Measurements from ENCODE around the gene WNK2.

WNK2 gene

GRCh38 chr9:93200449-93200742 is 16.5 kb downstream of the WNK2 start:
- no peak for DNase-seq (ENCODE audit: low read depth in 2 of 2)

- DNase-seq (ENCODE audit: low read depth in 2 of 2), result no peak
Measured at GRCh38 chr9:93200989-93201334, 17.0 kb downstream of the WNK2 start.

DNA sequence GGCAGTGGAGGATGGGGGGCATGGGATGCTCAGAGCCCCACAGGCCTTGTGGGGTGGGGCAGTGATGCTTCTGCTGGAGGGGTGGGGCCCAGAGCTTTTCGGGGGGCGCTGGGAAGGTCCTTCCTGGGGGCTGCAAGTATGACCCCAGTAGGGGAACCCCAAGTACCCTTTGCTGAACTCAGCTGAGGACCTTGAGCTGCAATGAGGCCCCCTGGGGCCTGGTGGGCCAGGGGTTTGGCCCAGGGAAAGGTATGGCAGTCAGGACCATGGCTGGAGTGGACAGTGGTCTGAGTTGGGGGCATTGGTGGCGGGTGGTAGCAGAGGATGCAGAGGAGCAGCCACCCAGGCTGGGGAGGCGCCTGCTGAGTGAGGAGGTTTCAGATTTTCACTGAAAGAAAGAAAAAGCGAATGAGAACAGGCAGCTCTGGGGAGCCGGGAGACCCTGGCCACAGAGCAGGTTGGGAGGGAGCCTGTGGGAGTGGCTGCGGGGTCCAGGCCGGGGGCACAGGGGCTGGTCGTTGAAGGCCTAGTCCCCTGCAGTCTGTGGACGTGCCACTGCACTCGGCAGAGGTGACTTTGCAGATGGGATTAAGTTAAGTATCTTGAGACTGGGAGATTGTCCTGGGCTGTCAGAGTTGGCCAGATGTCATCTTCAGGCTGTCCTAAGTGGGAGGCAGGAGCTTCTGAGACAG is 19.2 kb downstream of the WNK2 start:
- DNase-seq (ENCODE audit: low read depth in 2 of 2), result no peak

- no peak for DNase-seq (ENCODE audit: low read depth in 2 of 2)
Measured at GRCh38 chr9:93203718-93204469, 20.0 kb downstream of the WNK2 start.

DNA sequence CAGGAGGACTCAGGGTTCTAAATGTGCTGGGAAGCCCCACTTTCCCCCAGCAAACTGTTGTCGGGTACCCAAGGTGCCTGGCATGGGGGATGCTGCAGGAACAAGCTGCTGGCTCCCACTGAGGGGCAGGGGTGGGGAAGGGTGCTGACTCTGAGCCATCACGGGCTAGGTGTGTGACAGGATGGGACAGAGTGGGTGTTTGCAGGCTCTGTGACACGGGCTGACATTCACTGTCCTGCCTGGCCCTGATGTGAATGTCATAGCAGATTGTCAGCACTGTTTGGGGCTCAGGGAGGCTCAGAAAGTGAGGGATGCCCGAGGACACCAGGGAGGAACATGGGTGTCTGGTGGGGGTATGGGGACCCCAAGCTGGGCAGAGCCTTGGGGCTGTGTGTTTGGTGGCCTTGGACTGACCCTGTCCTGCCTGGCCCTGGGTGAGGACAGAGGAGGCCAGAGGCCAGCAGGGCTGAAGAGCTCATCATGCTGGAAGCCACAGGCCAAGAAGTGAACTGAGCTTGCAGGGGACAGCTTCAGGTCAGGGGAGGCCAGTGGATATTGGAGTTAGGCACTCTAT is 20.6 kb downstream of the WNK2 start:
- no peak for DNase-seq (ENCODE audit: low read depth in 2 of 2)

- DNase-seq (ENCODE audit: low read depth in 2 of 2), result no peak
Measured at GRCh38 chr9:93205045-93205768, 21.3 kb downstream of the WNK2 start.

DNA sequence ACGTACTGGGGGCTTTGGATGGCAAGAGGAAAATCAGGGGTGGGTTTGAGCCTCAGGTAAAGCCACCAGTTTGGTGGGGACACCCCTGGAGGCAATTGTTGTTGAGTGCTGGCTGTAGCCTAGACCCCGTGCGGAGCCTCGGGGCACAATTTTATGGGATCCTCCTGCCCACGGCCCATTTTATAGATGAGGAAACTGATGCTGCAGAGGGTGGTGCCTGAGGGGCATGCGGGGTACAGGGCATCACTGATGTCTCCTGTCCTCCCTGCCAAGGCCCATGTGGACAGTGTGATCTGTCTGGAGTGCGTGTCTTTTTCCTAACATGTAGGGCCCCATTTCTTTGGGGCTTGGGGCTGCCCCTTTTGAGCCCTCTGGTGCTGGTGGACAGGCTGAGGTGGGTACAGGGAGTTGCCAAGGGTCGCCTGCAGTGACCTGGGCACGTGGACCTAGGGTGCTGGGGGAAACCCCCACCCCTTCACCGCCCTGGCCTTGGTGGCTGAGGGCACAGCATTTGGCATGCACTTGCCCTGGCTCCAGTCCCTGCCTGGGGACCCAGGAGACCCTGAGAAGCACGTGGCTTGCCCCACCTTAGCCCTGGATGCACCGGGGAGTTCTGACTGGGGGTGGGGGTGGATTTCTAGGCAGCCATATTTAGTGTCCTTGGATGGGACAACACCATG is 22.1 kb downstream of the WNK2 start:
- DNase-seq (ENCODE audit: low read depth in 2 of 2), result no peak

DNA sequence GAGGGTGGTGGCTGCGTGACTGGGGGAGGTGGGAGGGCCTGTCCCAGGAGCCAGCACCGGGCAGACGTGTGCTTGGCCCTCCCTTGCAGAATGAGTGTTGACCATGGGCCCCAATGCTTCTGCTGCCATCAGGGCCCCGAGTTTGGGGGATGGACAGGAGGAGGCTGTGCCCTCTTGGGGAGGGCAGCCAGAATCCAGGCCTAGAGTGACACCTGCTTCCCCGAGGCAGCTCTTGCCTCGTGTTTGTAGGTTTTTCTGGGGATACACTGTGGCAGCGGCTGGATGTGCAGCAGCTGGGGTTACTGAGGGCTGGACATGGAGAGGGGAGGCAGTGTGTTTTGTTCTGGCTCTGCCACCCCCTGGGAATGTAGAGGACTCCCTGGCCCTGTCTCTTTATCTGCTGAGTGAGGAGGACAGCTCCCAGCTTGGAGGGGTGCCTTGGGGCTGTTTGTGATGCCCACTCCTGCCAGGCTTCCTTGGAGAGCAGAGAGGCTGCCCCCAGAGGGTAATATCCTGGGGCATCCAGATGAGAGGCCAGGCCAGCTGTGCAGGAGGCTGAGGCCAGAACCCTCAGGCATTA is 22.7 kb downstream of the WNK2 start:
- no peak for DNase-seq (ENCODE audit: low read depth in 2 of 2)

GRCh38 chr9:93207326-93207814 is 23.4 kb downstream of the WNK2 start:
- DNase-seq (ENCODE audit: low read depth in 2 of 2), result no peak

DNA sequence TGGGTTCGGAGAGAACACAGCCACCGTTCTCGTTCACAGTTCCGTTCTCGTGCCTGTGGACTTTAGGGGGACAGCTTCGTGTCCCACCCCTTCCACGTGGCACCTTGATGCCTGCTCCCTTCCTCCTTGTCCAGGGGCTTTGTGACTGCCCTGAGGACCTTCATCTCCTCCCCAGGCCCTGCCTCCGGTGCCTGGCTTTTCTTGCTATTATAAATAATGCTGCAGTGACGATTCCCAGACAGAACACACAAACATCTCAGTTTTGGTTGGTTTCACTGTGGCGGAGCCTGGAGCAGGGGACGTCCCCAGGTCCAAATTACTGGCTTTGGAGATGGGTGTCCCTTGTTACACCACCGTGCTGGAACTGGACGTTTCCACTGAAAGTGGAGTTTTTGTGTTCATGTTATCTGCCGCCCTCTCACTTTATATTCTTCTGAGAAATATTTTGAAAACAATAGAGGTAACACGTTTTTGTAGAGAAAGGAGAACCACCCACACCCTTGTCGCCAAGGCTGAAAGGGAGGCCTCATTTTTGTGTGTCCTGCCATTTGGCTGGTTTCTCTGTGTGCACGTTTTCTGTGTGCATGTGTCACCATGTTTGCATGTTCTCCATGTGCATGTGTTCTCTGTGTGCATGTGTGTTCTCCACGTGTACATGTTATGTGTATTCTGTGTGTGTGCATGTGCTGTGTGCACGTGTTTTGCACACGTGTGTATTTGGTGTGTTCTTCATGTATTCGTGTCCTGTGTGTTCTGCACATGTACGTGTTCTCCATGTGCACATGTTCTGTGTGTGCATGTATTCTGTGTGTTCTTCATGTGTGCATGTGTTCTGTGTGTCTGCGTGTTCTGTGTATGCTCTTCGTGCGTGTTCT is 24.2 kb downstream of the WNK2 start:
- no peak for DNase-seq (ENCODE audit: low read depth in 2 of 2)

DNA sequence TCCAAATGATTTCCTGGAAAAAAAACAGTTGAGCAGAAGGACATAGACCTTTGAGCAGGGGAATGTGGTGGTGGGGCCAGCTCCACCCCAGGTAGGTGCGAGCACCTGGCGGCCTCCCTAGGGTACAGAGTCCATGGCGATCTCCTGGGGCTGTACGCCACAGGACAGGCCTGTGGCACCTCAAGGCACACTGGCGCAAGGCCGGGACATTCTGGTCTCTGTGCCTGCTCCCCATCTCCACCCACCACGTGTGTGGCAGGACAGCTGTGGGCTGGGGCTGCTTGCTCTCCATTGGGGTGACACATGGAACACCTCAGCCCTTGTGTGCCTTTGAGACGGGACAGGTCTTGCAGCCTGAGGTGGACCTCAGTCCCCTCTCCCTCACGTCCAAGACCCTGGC is 25.2 kb downstream of the WNK2 start:
- DNase-seq (ENCODE audit: low read depth in 2 of 2), result no peak

DNA sequence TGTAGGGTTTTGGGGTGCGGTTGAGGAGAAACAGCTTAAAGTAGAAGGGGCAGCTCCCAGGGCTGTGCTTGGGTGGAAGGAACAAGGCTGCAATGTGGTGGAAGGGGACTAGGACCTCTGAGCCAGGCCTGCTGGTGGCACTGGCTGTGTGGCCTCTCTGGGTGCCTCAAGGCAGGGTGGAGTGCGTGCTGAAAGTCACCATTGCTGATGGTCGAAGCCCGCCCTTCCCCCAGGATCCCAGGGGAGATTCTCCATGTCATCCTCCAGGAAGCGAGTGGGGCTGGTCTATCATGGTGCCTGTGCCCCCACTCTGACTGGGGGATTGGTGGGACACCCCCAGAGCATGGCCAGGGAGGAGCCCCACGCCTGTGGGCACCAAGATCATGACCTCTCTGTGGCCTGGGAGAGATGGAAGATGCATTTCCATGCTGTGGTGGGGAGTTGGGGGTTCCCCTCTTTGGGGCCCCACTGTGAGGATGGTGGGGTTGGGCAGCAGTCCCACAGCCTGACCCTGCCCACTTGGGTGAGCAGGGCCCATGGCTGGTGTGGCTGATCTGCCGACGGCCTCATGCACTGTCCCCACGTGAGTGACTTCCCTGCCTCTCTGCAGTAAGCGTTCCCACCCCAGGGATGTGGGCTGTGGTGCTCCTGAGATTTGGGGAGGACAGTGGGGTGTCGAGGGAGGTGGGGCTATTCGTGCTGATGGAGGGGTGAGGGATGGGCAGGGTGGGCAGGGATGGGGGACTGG is 25.8 kb downstream of the WNK2 start:
- DNase-seq (ENCODE audit: low read depth in 2 of 2), result no peak

- no peak for DNase-seq (ENCODE audit: low read depth in 2 of 2)
Measured at GRCh38 chr9:93210324-93210973, 26.5 kb downstream of the WNK2 start.

DNA sequence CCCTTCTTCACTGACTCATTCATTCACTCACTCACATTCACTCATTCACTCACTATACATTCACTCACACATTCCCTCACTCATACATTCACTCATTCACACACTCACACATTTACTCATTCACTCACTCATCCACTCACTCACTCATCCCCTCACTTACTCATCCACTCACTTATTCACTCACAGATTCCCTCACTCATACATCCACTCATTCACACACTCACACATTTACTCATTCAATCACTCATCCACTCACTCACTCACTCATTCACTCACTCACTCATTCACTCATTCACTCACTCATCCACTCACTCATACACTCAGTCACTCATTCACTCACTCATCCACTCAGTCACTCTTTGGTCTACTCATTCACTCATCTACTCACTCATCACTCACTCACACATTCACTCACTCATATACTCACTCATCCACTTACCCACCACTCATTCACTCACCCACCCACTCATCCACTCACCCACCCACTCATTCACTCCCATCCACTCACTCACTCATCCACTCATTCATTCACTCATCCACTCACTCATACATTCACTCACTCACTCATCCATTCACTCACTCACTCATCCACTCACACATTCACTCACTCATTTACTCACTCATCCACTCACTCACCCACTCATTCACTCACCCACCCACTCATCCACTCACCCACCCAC is 27.2 kb downstream of the WNK2 start:
- DNase-seq (ENCODE audit: low read depth in 2 of 2), result no peak

GRCh38 chr9:93211654-93212001 is 27.7 kb downstream of the WNK2 start:
- no peak for DNase-seq (ENCODE audit: low read depth in 2 of 2)

GRCh38 chr9:93212409-93212808 is 28.5 kb downstream of the WNK2 start:
- DNase-seq (ENCODE audit: low read depth in 2 of 2), result no peak

DNA sequence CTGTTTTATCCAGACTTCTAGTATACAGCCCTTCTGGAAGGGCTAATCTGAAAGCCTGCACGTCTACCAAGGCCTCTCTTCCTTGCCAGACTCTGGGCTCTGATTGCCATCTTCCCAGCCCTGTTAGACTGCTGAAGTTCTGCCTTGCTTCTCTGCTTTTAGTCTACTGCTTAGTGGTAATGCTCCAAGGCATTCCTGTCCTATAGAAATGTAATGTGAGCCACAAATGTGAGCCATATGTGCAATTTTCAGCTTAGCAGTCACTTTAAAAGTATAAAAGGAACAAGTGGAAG is 32.1 kb downstream of the WNK2 start:
- DNase-seq (ENCODE audit: low read depth in 2 of 2), result no peak

- DNase-seq (ENCODE audit: low read depth in 2 of 2), result no peak
Measured at GRCh38 chr9:93217706-93218105, 33.8 kb downstream of the WNK2 start.

GRCh38 chr9:93218161-93218560 is 34.2 kb downstream of the WNK2 start:
- DNase-seq (ENCODE audit: low read depth in 2 of 2), result no peak
